K562 (cell line): Measurements from ENCODE around the gene ZNF629. TPM values are rescaled to one million over a fixed set of nuclear protein-coding genes. Genes with fewer than 3 reads are reported as not detected.

ENCODE experiments used
- ADNP ChIP-seq: fragments of 200-800 bp; sonication (Bioruptor generic); IDR thresholded peaks from 2 replicates; pipeline ENCODE4 v1.6.1; 2016; ENCODE audit warnings: missing genetic modification characterization, missing compliant biosample characterization
- ARID4B ChIP-seq: sonication (generic); formaldehyde crosslinking; IDR thresholded peaks from 2 replicates; pipeline ENCODE4 v1.8.0; 2022; ENCODE audit warnings: mild to moderate bottlenecking, missing genetic modification reagents
- BRF2 ChIP-seq: IDR thresholded peaks from 3 replicates; pipeline ENCODE4 v1.6.1; 2011; ENCODE audit warnings: borderline replicate concordance, mild to moderate bottlenecking; ENCODE audit not compliant: insufficient read length, insufficient read depth
- CAMTA2 ChIP-seq: fragments of 250-450 bp; sonication (Bioruptor Pico); conservative IDR thresholded peaks from 2 replicates; pipeline ENCODE4 v1.5.1; 2022
- HDAC1 ChIP-seq, 2 experiments: fragments of 450-650 bp; IDR thresholded peaks; 2 replicates each; pipeline ENCODE4 v1.6.1; 2016 to 2017; ENCODE audit warnings: inconsistent platforms in 1 of 2, mild to moderate bottlenecking in 1 of 2, moderate library complexity in 1 of 2
- NKRF ChIP-seq: fragments of 450-650 bp; IDR thresholded peaks from 2 replicates; pipeline ENCODE4 v1.6.1; 2016; ENCODE audit warnings: borderline replicate concordance
- NONO ChIP-seq, 2 experiments: fragments of 200-400 bp in 1 of 2; fragments of 450-650 bp in 1 of 2; formaldehyde crosslinking in 1 of 2; IDR thresholded peaks; 2 replicates each; pipeline ENCODE4 v1.6.1; 2017; ENCODE audit warnings: low read depth in 2 of 2, mild to moderate bottlenecking in 2 of 2, moderate library complexity in 2 of 2, low read length in 1 of 2
- RAD21 ChIP-seq, 2 experiments: fragments of 250-450 bp in 1 of 2; fragments of 450-650 bp in 1 of 2; sonication (Bioruptor Pico) in 1 of 2; formaldehyde crosslinking in 1 of 2; IDR thresholded peaks in 1 of 2; conservative IDR thresholded peaks in 1 of 2; 2 replicates each; pipeline versions ENCODE4 v1.4.0 to v1.8.0; 2020 to 2022; ENCODE audit warnings: mild to moderate bottlenecking in 2 of 2, moderate library complexity in 1 of 2
- ZNF146 ChIP-seq: IDR thresholded peaks from one replicate; pipeline ENCODE4 v1.6.1; 2018; ENCODE audit warnings: missing compliant biosample characterization; ENCODE audit not compliant: unreplicated experiment
- ZNF184 ChIP-seq: sonication (generic); formaldehyde crosslinking; IDR thresholded peaks from 2 replicates; pipeline ENCODE4 v1.5.0; 2020; ENCODE audit warnings: missing genetic modification reagents
- ZNF639 ChIP-seq, 2 experiments: fragments of 200-800 bp in 1 of 2; sonication (Bioruptor generic) in 1 of 2; sonication (generic) in 1 of 2; formaldehyde crosslinking in 1 of 2; IDR thresholded peaks in 1 of 2; conservative IDR thresholded peaks in 1 of 2; 2 replicates each; pipeline versions ENCODE4 v1.5.0 to v1.6.1; 2016 to 2020; ENCODE audit warnings: missing compliant biosample characterization in 1 of 2, missing genetic modification characterization in 1 of 2, missing genetic modification reagents in 1 of 2
- ZNF766 ChIP-seq: fragments of 200-800 bp; sonication (Bioruptor generic); conservative IDR thresholded peaks from 2 replicates; pipeline ENCODE4 v1.6.1; 2016; ENCODE audit warnings: missing genetic modification characterization, missing compliant biosample characterization
- polyA plus RNA-seq, 8 experiments: library from polyadenylated mRNA; depleted of rRNA in 4 of 8; stranded (reverse) in 5 of 8; unstranded in 3 of 8; fragments of >200 nt; fragmentation: Nextera tagmentation in 2 of 8; fragmentation: Illumina TruSeq in 1 of 8; extraction: Ambion mirVana in 2 of 8; extraction: Trizol in 1 of 8; gene quantifications; 2 replicates each; pipeline versions ENCODE4 v1.2.1 to v1.2.3, GENCODE V29; 2011 to 2014; ENCODE audit warnings: inconsistent platforms in 1 of 8, missing spikeins in 1 of 8
- total RNA-seq, 7 experiments: library from RNA; depleted of rRNA in 6 of 7; stranded (reverse); fragments of >200 nt in 6 of 7; fragmentation: Illumina TruSeq in 2 of 7; extraction: Trizol in 2 of 7; gene quantifications; 2 replicates each; pipeline versions ENCODE4 v1.2.1 to v1.2.3, GENCODE V29; 2011 to 2021; ENCODE audit warnings: low replicate concordance in 1 of 7
- TF ChIP-seq, protein P1 (sequence below): sonication (generic); formaldehyde crosslinking; IDR thresholded peaks from 2 replicates; pipeline ENCODE4 v1.8.1; 2023; ENCODE audit warnings: mild to moderate bottlenecking, missing genetic modification reagents

The ZNF629 gene
- total and polyA plus RNA-seq, 9 of the 15 experiments (the other 6 are each of a cell fraction or from before 2014, with no cell fraction given): 0.44 to 18.8 (median 7.4) TPM

DNA sequence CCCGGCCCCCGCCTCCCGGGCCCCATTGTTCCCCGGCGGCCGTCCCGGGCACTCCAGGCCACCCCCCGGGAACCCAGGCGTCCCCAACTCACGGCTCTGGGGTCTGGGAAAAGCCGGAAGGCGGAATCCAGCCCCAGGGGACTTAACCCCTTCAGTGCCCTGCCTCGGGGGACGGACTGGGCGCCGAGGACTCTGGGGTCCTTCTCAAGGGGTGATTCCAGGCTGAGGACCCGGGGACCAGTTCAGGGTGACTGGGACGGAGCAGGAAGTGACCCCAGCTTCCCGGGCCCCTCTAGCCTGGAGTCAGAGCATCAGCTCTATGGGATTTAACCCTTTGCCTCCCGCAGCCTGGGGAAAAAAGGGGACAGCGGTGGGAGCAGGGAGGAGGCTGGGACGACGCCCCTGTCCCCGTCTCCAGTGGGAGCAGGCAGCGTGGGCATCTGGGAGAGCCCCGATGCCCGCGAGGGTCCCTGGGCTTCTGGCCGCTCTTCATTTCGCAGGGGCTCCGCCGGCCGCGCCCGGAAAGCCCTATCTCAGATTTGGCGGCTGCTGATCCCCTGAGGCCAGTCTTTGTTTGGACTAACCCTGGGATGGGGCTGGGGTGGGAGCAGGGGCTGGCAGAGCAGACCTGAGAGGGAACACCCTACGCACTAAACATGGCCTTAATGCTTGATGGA, at the start of gene ZNF629 (continued):
- TF ChIP-seq ZNF766 (CRISPR knock-in tag): no peak
- TF ChIP-seq CAMTA2 (CRISPR knock-in tag): no peak
- no peak for TF ChIP-seq ARID4B (CRISPR knock-in tag)
- TF ChIP-seq BRF2: no peak
- TF ChIP-seq ZNF184 (CRISPR knock-in tag): no peak
- TF ChIP-seq RAD21 (CRISPR knock-in tag; conservative IDR thresholded peaks at IDR 0.05 in 1 of 2, IDR thresholded peaks at IDR 0.05 in 1 of 2): peak in 1 of 2 experiments; percentile 24; a peak in 2 of 4 replicates
- TF ChIP-seq, protein P1, sequence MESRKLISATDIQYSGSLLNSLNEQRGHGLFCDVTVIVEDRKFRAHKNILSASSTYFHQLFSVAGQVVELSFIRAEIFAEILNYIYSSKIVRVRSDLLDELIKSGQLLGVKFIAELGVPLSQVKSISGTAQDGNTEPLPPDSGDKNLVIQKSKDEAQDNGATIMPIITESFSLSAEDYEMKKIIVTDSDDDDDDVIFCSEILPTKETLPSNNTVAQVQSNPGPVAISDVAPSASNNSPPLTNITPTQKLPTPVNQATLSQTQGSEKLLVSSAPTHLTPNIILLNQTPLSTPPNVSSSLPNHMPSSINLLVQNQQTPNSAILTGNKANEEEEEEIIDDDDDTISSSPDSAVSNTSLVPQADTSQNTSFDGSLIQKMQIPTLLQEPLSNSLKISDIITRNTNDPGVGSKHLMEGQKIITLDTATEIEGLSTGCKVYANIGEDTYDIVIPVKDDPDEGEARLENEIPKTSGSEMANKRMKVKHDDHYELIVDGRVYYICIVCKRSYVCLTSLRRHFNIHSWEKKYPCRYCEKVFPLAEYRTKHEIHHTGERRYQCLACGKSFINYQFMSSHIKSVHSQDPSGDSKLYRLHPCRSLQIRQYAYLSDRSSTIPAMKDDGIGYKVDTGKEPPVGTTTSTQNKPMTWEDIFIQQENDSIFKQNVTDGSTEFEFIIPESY (CRISPR knock-in tag): no peak; the same call in 1 of the 2 replicates
- TF ChIP-seq NONO (IDR thresholded peaks at IDR 0.05; ENCODE audit: low read depth in 2 of 2, low read length in 1 of 2): no peak
- no peak for TF ChIP-seq ZNF146 (CRISPR knock-in tag)
- TF ChIP-seq ZNF639 (CRISPR knock-in tag; conservative IDR thresholded peaks at IDR 0.05 in 1 of 2, IDR thresholded peaks at IDR 0.05 in 1 of 2): no peak
- TF ChIP-seq ADNP (tag): no peak
- no peak for TF ChIP-seq HDAC1 (IDR thresholded peaks at IDR 0.05)
- TF ChIP-seq NKRF: no peak
